Liver (tissue), 9 donors: ENCODE measurements around the gene JOSD2. TPM values are rescaled to one million over a fixed set of nuclear protein-coding genes. Genes with fewer than 3 reads are reported as not detected.

Source experiments
- DNase-seq: peaks from one replicate; pipeline ENCODE4 v3.0.0-alpha.2; 2017; ENCODE audit warnings: low spot score
- H3K27ac ChIP-seq, 2 donors: one replicate each; pipeline ENCODE4 v1.7.0; 2013; ENCODE audit warnings: inconsistent platforms in 2 of 2, low read length in 2 of 2, control low read depth in 1 of 2, low read depth in 1 of 2, mild to moderate bottlenecking in 1 of 2
- H3K27me3 ChIP-seq, 4 donors: one replicate each; pipeline versions ENCODE4 v1.6.1 to v1.7.0; 2013; ENCODE audit warnings: low read length in 3 of 4, inconsistent platforms in 1 of 4, mild to moderate bottlenecking in 1 of 4, moderate library complexity in 1 of 4; ENCODE audit not compliant: control insufficient read depth in 4 of 4, insufficient read depth in 4 of 4
- H3K36me3 ChIP-seq, 4 donors: one replicate each; pipeline versions ENCODE4 v1.6.1 to v1.7.0; 2013; ENCODE audit warnings: low read length in 3 of 4, mild to moderate bottlenecking in 3 of 4, low read depth in 1 of 4, moderate library complexity in 1 of 4; ENCODE audit not compliant: control insufficient read depth in 4 of 4, insufficient read depth in 3 of 4
- H3K4me1 ChIP-seq, 4 donors: one replicate each; pipeline versions ENCODE4 v1.6.1 to v1.7.0; 2013; ENCODE audit warnings: low read length in 3 of 4, mild to moderate bottlenecking in 3 of 4, moderate library complexity in 1 of 4; ENCODE audit not compliant: control insufficient read depth in 4 of 4, insufficient read depth in 4 of 4
- H3K4me3 ChIP-seq, 3 donors: one replicate each; pipeline versions ENCODE4 v1.6.1 to v1.7.0; 2013; ENCODE audit warnings: low read length in 3 of 3, control low read depth in 1 of 3, low read depth in 1 of 3, mild to moderate bottlenecking in 1 of 3
- H3K9ac ChIP-seq, 2 donors: one replicate each; pipeline ENCODE4 v1.7.0; 2013; ENCODE audit warnings: low read length in 2 of 2, mild to moderate bottlenecking in 2 of 2, moderate library complexity in 2 of 2, control low read depth in 1 of 2, low read depth in 1 of 2
- H3K9me3 ChIP-seq, 4 donors: one replicate each; pipeline versions ENCODE4 v1.6.1 to v1.7.0; 2013; ENCODE audit warnings: low read length in 3 of 4; ENCODE audit not compliant: control insufficient read depth in 4 of 4
- ATF3 ChIP-seq: IDR thresholded peaks from 2 replicates; pipeline ENCODE4 v1.6.1; 2016; ENCODE audit warnings: antibody characterized with exemption
- FOXA1 ChIP-seq: IDR thresholded peaks from 2 replicates; pipeline ENCODE4 v1.6.1; 2016; ENCODE audit warnings: antibody characterized with exemption
- FOXA2 ChIP-seq: IDR thresholded peaks from 2 replicates; pipeline ENCODE4 v1.6.1; 2016; ENCODE audit warnings: antibody characterized with exemption
- GABPA ChIP-seq, 2 donors: IDR thresholded peaks in 1 of 2; conservative IDR thresholded peaks in 1 of 2; 2 replicates each; pipeline ENCODE4 v1.6.1; 2016; ENCODE audit warnings: antibody characterized with exemption in 2 of 2, mild to moderate bottlenecking in 1 of 2, moderate library complexity in 1 of 2
- HNF4A ChIP-seq, 2 donors: conservative IDR thresholded peaks; 2 replicates each; pipeline ENCODE4 v1.6.1; 2016; ENCODE audit warnings: antibody characterized with exemption in 2 of 2, mild to moderate bottlenecking in 2 of 2
- HNF4G ChIP-seq: IDR thresholded peaks from 2 replicates; pipeline ENCODE4 v1.6.1; 2016; ENCODE audit warnings: antibody characterized with exemption
- MAX ChIP-seq: IDR thresholded peaks from 2 replicates; pipeline ENCODE4 v1.6.1; 2016; ENCODE audit warnings: antibody characterized with exemption
- NR2F2 ChIP-seq: IDR thresholded peaks from 2 replicates; pipeline ENCODE4 v1.6.1; 2016; ENCODE audit warnings: antibody characterized with exemption
- RAD21 ChIP-seq, 2 donors: IDR thresholded peaks; 2 replicates each; pipeline ENCODE4 v1.6.1; 2016; ENCODE audit warnings: antibody characterized with exemption in 2 of 2, mild to moderate bottlenecking in 2 of 2
- REST ChIP-seq: IDR thresholded peaks from 2 replicates; pipeline ENCODE4 v1.6.1; 2016; ENCODE audit warnings: antibody characterized with exemption, mild to moderate bottlenecking
- SP1 ChIP-seq: IDR thresholded peaks from 2 replicates; pipeline ENCODE4 v1.6.1; 2018; ENCODE audit warnings: antibody characterized with exemption, mild to moderate bottlenecking
- TAF1 ChIP-seq: conservative IDR thresholded peaks from 2 replicates; pipeline ENCODE4 v1.6.1; 2016; ENCODE audit warnings: antibody characterized with exemption, mild to moderate bottlenecking
- YY1 ChIP-seq: IDR thresholded peaks from 2 replicates; pipeline ENCODE4 v1.6.1; 2016; ENCODE audit warnings: antibody characterized with exemption, mild to moderate bottlenecking
- WGBS: extraction: QIAGEN DNeasy Blood & Tissue Kit; methylation state at CpG from one replicate; pipeline ENCODE4 v1.1.7; 2013; 5-methylcytosine and 5-hydroxymethylcytosine counted together
- polyA plus RNA-seq, 2 donors: library from polyadenylated mRNA; stranded (reverse) in 1 of 2; unstranded in 1 of 2; fragments of 200-250 nt in 1 of 2; fragments of >200 nt in 1 of 2; fragmentation: Nextera tagmentation in 1 of 2; extraction: Ambion mirVana in 1 of 2; gene quantifications; one replicate each; pipeline versions ENCODE4 v1.2.1 to v1.2.3, GENCODE V29; 2013 to 2015
- total RNA-seq, 2 donors: library from RNA; depleted of rRNA; stranded (reverse); fragments of >200 nt; gene quantifications; one replicate each; pipeline ENCODE4 v1.2.3, GENCODE V29; 2014
- donor health status: healthy.
- donor health status: healthy.
- donor health status: healthy.
- donor health status: healthy.
- donor health status: healthy.

The JOSD2 gene
- total and polyA plus RNA-seq, 4 donors: 6.6 to 32.9 (median 20.0) TPM

GRCh38 chr19:50496189-50497021 lies 14.6 kb downstream of the JOSD2 start (continued):
- TF ChIP-seq MAX: no peak
- no peak for TF ChIP-seq HNF4G
- TF ChIP-seq RAD21 (IDR thresholded peaks at IDR 0.05): no peak

GRCh38 chr19:50495020-50495531 lies 15.9 kb downstream of the JOSD2 start:
- Histone ChIP-seq H3K27ac (no peak overlapping the region), H3K36me3 (no peaks in the 10 kb centered on the region), H3K9ac (no peak overlapping the region), H3K9me3 (no peaks in the 10 kb centered on the region), H3K27me3 (no peaks in the 10 kb centered on the region), H3K4me3 (no peak overlapping the region), H3K4me1 (no peaks in the 10 kb centered on the region)
- DNase-seq: no peak
- WGBS: 87% methylated on average over 5 of the region's 5 CpGs
- no peak for TF ChIP-seq NR2F2
- no peak for TF ChIP-seq REST
- TF ChIP-seq FOXA2: no peak
- no peak for TF ChIP-seq ATF3
- no peak for TF ChIP-seq YY1
- TF ChIP-seq TAF1: no peak

GRCh38 chr19:50494186-50495019 lies 16.6 kb downstream of the JOSD2 start:
- no peaks in the 10 kb centered on the region for H3K9me3 ChIP-seq
- H3K4me1 ChIP-seq: no peaks in the 10 kb centered on the region
- DNase-seq: no peak
- TF ChIP-seq NR2F2: no peak
- no peak for TF ChIP-seq TAF1
- TF ChIP-seq HNF4A (conservative IDR thresholded peaks at IDR 0.05): no peak
- no peak for TF ChIP-seq RAD21 (IDR thresholded peaks at IDR 0.05)
- no peak for TF ChIP-seq REST
- no peak for TF ChIP-seq FOXA2
- no peak for TF ChIP-seq SP1
- no peak for TF ChIP-seq FOXA1
- TF ChIP-seq GABPA (IDR thresholded peaks at IDR 0.05 in 1 of 2, conservative IDR thresholded peaks at IDR 0.05 in 1 of 2): no peak
- H3K9ac ChIP-seq: no peak overlapping the region
- 68% methylated on average over 7 of the region's 7 CpGs for WGBS
- no peaks in the 10 kb centered on the region for H3K36me3 ChIP-seq
- H3K27me3 ChIP-seq: no peaks in the 10 kb centered on the region
- H3K27ac ChIP-seq: no peak overlapping the region
- no peak overlapping the region for H3K4me3 ChIP-seq
